GM12872 (cell line): Measurements from ENCODE around the gene ITGA2.
A peak's percentile ranks its signal among the peaks of the same experiment; 100 is the strongest.

Experiments
- TF ChIP-seq, protein P1 (sequence below): IDR thresholded peaks from 3 replicates; pipeline ENCODE4 v1.5.1; 2011; ENCODE audit warnings: low read depth, mild to moderate bottlenecking, low read length, moderate library complexity; ENCODE audit not compliant: insufficient read depth

The ITGA2 gene

DNA sequence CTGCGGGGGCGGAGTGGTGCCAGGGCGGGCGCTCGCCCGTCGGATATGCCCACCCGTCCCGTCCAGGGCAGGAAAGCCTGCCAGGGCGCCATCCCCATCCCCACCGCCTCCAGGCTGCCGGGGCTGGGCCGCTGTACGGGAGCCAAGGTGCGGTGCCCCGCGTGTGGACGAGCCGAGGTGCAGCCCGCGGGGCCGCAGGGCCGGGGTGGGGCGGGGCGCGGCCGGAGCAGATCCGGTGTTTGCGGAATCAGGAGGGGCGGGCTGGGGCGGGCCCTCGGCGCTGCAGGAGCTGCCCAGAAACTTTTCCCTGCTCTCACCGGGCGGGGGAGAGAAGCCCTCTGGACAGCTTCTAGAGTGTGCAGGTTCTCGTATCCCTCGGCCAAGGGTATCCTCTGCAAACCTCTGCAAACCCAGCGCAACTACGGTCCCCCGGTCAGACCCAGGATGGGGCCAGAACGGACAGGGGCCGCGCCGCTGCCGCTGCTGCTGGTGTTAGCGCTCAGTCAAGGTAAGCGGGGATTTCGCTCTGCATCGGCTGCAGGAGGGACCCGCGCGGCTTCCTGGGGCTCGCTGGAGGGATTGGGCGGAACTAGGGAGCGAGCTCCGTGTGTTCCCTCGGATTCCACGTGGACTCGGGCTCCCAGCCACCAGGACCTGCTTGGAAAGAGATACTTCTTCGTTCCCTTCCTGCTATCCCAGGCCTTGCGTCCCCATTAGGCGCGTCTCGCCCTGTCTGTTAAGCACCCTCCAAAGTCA is at the start of gene ITGA2:
Gene ITGA2, plus strand, starts transcription at position 328 of the 756 bp plus-strand sequence. Its CDS starts 117 bp downstream, at position 445.
- TF ChIP-seq, protein P1, sequence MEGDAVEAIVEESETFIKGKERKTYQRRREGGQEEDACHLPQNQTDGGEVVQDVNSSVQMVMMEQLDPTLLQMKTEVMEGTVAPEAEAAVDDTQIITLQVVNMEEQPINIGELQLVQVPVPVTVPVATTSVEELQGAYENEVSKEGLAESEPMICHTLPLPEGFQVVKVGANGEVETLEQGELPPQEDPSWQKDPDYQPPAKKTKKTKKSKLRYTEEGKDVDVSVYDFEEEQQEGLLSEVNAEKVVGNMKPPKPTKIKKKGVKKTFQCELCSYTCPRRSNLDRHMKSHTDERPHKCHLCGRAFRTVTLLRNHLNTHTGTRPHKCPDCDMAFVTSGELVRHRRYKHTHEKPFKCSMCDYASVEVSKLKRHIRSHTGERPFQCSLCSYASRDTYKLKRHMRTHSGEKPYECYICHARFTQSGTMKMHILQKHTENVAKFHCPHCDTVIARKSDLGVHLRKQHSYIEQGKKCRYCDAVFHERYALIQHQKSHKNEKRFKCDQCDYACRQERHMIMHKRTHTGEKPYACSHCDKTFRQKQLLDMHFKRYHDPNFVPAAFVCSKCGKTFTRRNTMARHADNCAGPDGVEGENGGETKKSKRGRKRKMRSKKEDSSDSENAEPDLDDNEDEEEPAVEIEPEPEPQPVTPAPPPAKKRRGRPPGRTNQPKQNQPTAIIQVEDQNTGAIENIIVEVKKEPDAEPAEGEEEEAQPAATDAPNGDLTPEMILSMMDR = no peak

DNA sequence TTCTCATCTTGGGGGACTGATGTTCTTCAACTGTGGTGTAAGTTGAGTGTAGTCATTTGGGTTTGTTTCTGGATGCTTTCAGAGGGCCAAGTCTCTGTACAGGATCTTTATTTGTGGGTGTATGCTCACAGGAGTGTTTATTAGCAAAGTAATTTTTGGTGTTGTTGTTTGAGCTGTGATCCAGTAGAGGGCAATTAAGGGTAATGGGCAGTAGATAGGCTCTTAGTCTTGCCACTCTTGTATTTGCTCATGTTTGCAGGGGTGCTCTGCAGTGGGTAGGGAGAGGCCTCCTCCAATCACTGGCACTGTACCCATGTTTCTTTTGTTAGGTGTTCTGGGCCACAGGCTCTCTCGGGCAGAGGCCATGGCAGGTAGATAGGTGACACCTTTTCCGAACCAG is 45.9 kb upstream of the ITGA2 start:
- TF ChIP-seq, protein P1 = peak; percentile 46; the same call in 1 of the 3 replicates

DNA sequence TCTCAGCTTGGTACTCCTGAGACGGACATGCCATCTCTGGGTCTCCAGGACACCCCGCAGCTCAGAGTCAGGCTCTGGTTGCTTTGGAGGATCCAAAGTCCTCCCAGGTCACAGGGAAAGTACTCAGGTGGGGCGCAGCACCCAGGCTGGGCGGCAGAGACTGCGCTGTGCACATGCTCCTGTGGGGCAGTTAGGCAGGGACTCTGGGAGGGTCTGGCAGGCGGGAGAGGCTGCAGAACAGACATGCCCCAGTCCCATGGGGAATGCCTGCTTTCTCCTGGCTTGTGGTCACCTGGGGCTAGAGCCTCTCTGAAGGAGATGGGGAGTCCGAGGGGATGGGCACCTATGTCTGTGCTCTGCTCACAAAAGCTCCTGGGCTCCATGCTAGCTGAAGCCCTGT is 45.3 kb upstream of the ITGA2 start:
- TF ChIP-seq, protein P1 = no peak

DNA sequence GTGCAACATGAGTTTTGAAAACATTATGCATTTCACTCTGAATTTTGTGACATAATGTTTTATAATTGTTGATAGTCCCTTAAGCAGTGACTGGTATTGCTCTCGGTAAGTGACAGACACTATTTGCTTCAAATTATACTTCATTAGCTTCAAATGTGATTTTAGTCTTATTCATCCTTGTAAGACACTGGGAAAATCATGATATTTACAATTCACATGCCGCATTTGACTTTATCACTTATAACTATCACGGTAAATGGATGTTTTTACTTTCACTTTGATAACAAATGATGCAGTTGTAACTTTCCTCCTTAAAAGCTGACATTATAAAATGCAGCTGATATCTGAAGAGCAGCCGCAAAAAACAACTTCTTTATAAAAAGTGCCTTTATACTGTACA is 44.1 kb upstream of the ITGA2 start:
- TF ChIP-seq, protein P1 = no peak

DNA sequence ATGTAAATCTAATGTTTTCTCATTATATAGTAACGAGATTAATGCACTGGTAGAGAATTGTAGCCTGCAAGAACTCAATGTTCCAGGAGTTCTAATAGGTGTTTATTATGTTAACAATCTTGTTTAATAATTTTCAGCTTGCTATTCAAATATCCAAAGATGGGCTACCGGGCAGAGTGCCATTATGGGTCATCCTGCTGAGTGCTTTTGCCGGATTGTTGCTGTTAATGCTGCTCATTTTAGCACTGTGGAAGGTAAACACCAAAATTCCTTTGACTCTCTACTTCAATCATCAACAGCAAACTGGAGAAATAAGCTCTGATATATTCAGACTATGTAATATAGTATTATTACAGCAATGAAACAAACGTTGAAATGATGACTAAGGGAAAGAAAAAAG is 41.9 kb upstream of the ITGA2 start:
- TF ChIP-seq, protein P1 = no peak

DNA sequence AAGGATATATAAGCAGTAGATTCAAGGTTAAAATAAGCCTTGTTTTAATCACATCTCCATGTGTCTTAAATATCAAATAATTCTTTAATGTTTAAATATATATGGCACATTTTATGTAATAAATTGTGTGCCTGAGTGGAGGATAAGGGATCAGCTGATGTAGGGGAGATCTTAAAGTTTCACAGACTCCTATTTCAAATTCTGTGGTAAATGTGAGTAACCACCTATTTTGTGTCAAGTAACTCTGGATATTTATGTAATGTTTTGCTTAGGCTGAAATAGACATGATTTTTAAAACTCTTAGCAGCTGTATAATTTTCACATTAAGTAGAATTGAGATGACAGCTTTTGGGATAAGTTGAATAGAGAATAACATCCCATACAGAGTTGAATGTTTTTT is 41.3 kb upstream of the ITGA2 start:
- TF ChIP-seq, protein P1 = no peak

DNA sequence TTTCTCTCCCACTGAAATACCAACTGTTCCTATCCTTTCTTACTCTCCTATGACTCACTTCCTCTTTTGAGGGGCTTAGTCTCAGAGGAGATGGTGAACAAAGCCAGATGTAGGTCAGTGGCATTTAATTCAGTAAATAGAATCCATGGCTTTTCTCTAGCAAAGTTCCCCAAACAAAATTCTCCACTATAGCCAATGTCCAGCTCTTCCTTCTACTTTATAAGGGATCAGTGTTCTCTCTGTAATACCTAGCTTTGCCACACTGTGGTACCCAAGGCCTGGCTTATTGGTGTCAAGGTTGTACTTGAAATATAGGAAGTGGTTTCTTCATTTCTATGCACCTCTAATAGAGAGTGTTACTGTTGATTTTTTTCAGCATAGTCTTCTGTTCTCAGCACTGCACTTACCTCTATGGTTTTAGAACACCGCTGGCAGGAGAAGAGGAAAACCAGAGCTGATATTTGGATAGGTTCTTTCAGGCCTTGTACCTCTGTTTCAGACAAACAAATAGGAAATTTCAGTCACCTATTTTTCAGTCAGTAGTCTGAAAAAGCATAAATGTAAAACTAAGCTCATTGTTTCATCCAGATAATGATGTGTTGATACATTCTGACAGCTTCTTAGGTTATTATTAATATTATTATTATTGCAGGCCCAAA is 40.6 kb upstream of the ITGA2 start:
- TF ChIP-seq, protein P1 = peak; percentile 73
